HG02885 (cell line): ENCODE data around the gene NCKAP1.
"Not testable (repeated sequence)": the region's sequence is repeated elsewhere in the genome, so short reads cannot be mapped to it uniquely, and the experiment has no call there.

ENCODE experiments used
- ATAC-seq: cut with Tn5 transposase; IDR thresholded peaks from one replicate; pipeline ENCODE4 v1.9.1; 2021; ENCODE audit warnings: mild to moderate bottlenecking; ENCODE audit not compliant: unreplicated experiment, poor library complexity

NCKAP1 gene

GRCh38 chr2:182890773-182891378, 147.4 kb downstream of the NCKAP1 start:
- ATAC-seq = no peak

GRCh38 chr2:182890305-182890704, 148.0 kb downstream of the NCKAP1 start:
- ATAC-seq = no peak

- ATAC-seq = no peak
Observed at GRCh38 chr2:182887753-182888415, 150.4 kb downstream of the NCKAP1 start.

- no peak for ATAC-seq
Observed at GRCh38 chr2:182887093-182887492, 151.2 kb downstream of the NCKAP1 start.

- no peak for ATAC-seq
Observed at GRCh38 chr2:182885771-182886170, 152.5 kb downstream of the NCKAP1 start.

GRCh38 chr2:182883451-182883850, 154.8 kb downstream of the NCKAP1 start:
- ATAC-seq = no peak

GRCh38 chr2:182880100-182880499, 158.2 kb downstream of the NCKAP1 start:
- ATAC-seq = not testable (repeated sequence)

GRCh38 chr2:182876653-182877052, 161.6 kb downstream of the NCKAP1 start:
- ATAC-seq = not testable (repeated sequence)

GRCh38 chr2:182870227-182870626, 168.0 kb downstream of the NCKAP1 start:
- ATAC-seq = no peak

GRCh38 chr2:182868054-182868796, 170.0 kb downstream of the NCKAP1 start:
- ATAC-seq = no peak

GRCh38 chr2:182867426-182868053, 170.7 kb downstream of the NCKAP1 start:
- no peak for ATAC-seq

GRCh38 chr2:182866461-182867406, 171.5 kb downstream of the NCKAP1 start, which contains the start of gene FRZB:
Gene FRZB (minus strand): TSS chr2:182866637. CDS start chr2:182866552, 85 bp downstream.
- no peak for ATAC-seq

GRCh38 chr2:182866095-182866460, 172.2 kb downstream of the NCKAP1 start:
- ATAC-seq = no peak

- no peak for ATAC-seq
Observed at GRCh38 chr2:182864949-182865570, 173.2 kb downstream of the NCKAP1 start.

GRCh38 chr2:182863642-182864041, 174.6 kb downstream of the NCKAP1 start:
- ATAC-seq = no peak

- no peak for ATAC-seq
Observed at GRCh38 chr2:182862091-182862490, 176.2 kb downstream of the NCKAP1 start.

- ATAC-seq = no peak
Observed at GRCh38 chr2:182860858-182861257, 177.4 kb downstream of the NCKAP1 start.
